HEK293 (cell line): ENCODE measurements around the gene HLA-DQB2.

Experiments
- CTCF ChIA-PET: fragments of 350-600 bp; formaldehyde crosslinking; extraction: SDS; loops from one replicate; lab custom pipeline; 2021; ENCODE audit warnings: antibody characterized with exemption; lab: Yijun Ruan, JAX
- POLR2A ChIA-PET: fragments of 300-600 bp; formaldehyde crosslinking; extraction: SDS; loops from one replicate; lab custom pipeline; 2020; ENCODE audit warnings: antibody characterized with exemption, inconsistent platforms; lab: Yijun Ruan, JAX
- H3K27ac ChIP-seq: fragments of 200-500 bp; sonication (Bioruptor generic); 2 replicates; pipeline ENCODE4 v1.5.1; 2014; ENCODE audit warnings: low read depth, low read length, control low read depth, inconsistent platforms; ENCODE audit errors: extremely low read depth
- H3K36me3 ChIP-seq, 2 experiments: fragments of 200-500 bp in 1 of 2; sonication (Bioruptor generic) in 1 of 2; 1 replicate in 1 of 2; 2 replicates in 1 of 2; pipeline ENCODE4 v1.5.1; 2014 to 2017; ENCODE audit warnings: inconsistent platforms in 2 of 2, low read length in 2 of 2; ENCODE audit not compliant: control insufficient read depth in 2 of 2, insufficient read depth in 1 of 2
- H3K4me1 ChIP-seq: fragments of 200-500 bp; sonication (Bioruptor generic); 2 replicates; pipeline ENCODE4 v1.5.1; 2014; ENCODE audit warnings: mild to moderate bottlenecking, low read length, inconsistent platforms; ENCODE audit not compliant: control insufficient read depth, insufficient read depth
- H3K4me3 ChIP-seq: 2 replicates; pipeline ENCODE4 v1.5.1; 2011; ENCODE audit warnings: low read depth, mild to moderate bottlenecking, control low read depth, low read length, moderate library complexity
- H3K9me3 ChIP-seq: fragments of 200-500 bp; sonication (Bioruptor generic); 2 replicates; pipeline ENCODE4 v1.5.1; 2014; ENCODE audit warnings: low read depth, low read length, inconsistent platforms; ENCODE audit not compliant: control insufficient read depth, insufficient read depth
- YY2 ChIP-seq: fragments of 450-650 bp; formaldehyde crosslinking; IDR thresholded peaks from 2 replicates; pipeline ENCODE4 v1.5.1; 2016; ENCODE audit warnings: missing biosample characterization, missing genetic modification characterization
- ZBTB48 ChIP-seq: fragments of 450-650 bp; formaldehyde crosslinking; IDR thresholded peaks from 2 replicates; pipeline ENCODE4 v1.5.1; 2016; ENCODE audit warnings: missing biosample characterization, missing genetic modification characterization
- ZBTB8A ChIP-seq: fragments of 450-650 bp; formaldehyde crosslinking; IDR thresholded peaks from 2 replicates; pipeline ENCODE4 v1.5.1; 2016; ENCODE audit warnings: missing biosample characterization, missing genetic modification characterization
- ZFP37 ChIP-seq: fragments of 450-650 bp; formaldehyde crosslinking; IDR thresholded peaks from 2 replicates; pipeline ENCODE4 v1.5.1; 2016; ENCODE audit warnings: missing biosample characterization, missing genetic modification characterization
- ZNF114 ChIP-seq: fragments of 450-650 bp; formaldehyde crosslinking; IDR thresholded peaks from 2 replicates; pipeline ENCODE4 v1.5.0; 2017; ENCODE audit warnings: missing biosample characterization, missing genetic modification characterization
- ZNF138 ChIP-seq: fragments of 450-650 bp; formaldehyde crosslinking; IDR thresholded peaks from 2 replicates; pipeline ENCODE4 v1.5.1; 2016; ENCODE audit warnings: missing biosample characterization, missing genetic modification characterization, borderline replicate concordance
- ZNF146 ChIP-seq: fragments of 450-650 bp; formaldehyde crosslinking; IDR thresholded peaks from 2 replicates; pipeline ENCODE4 v1.5.1; 2016; ENCODE audit warnings: missing biosample characterization, missing genetic modification characterization
- ZNF169 ChIP-seq: fragments of 450-650 bp; formaldehyde crosslinking; IDR thresholded peaks from 2 replicates; pipeline ENCODE4 v1.5.1; 2016; ENCODE audit warnings: missing biosample characterization, missing genetic modification characterization
- ZNF184 ChIP-seq: fragments of 450-650 bp; IDR thresholded peaks from 2 replicates; pipeline ENCODE4 v1.5.1; 2018; ENCODE audit warnings: missing biosample characterization, mild to moderate bottlenecking, missing genetic modification characterization
- ZNF211 ChIP-seq: fragments of 450-650 bp; formaldehyde crosslinking; IDR thresholded peaks from 2 replicates; pipeline ENCODE4 v1.5.1; 2016; ENCODE audit warnings: low read depth, missing biosample characterization, missing genetic modification characterization
- ZNF239 ChIP-seq: fragments of 450-650 bp; formaldehyde crosslinking; IDR thresholded peaks from 2 replicates; pipeline ENCODE4 v1.5.1; 2016; ENCODE audit warnings: missing biosample characterization, missing genetic modification characterization
- ZNF324 ChIP-seq: fragments of 450-650 bp; formaldehyde crosslinking; IDR thresholded peaks from 2 replicates; pipeline ENCODE4 v1.5.1; 2016; ENCODE audit warnings: missing biosample characterization, missing genetic modification characterization
- ZNF354C ChIP-seq: fragments of 450-650 bp; formaldehyde crosslinking; IDR thresholded peaks from 2 replicates; pipeline ENCODE4 v1.5.1; 2016; ENCODE audit warnings: missing biosample characterization, missing genetic modification characterization, low read depth, borderline replicate concordance
- ZNF391 ChIP-seq: fragments of 450-650 bp; formaldehyde crosslinking; IDR thresholded peaks from 2 replicates; pipeline ENCODE4 v1.5.1; 2016; ENCODE audit warnings: low read depth, missing biosample characterization, missing genetic modification characterization, borderline replicate concordance
- ZNF423 ChIP-seq: fragments of 450-650 bp; formaldehyde crosslinking; IDR thresholded peaks from 2 replicates; pipeline ENCODE4 v1.5.1; 2016; ENCODE audit warnings: missing biosample characterization, missing genetic modification characterization
- ZNF621 ChIP-seq: fragments of 450-650 bp; formaldehyde crosslinking; IDR thresholded peaks from 2 replicates; pipeline ENCODE4 v1.5.1; 2017; ENCODE audit warnings: missing biosample characterization, missing genetic modification characterization
- ZNF654 ChIP-seq: fragments of 450-650 bp; formaldehyde crosslinking; IDR thresholded peaks from 2 replicates; pipeline ENCODE4 v1.5.1; 2016; ENCODE audit warnings: low read depth, missing biosample characterization, missing genetic modification characterization
- ZNF664 ChIP-seq: fragments of 450-650 bp; formaldehyde crosslinking; IDR thresholded peaks from 2 replicates; pipeline ENCODE4 v1.5.1; 2016; ENCODE audit warnings: missing biosample characterization, missing genetic modification characterization
- ZSCAN16 ChIP-seq: fragments of 450-650 bp; formaldehyde crosslinking; IDR thresholded peaks from 2 replicates; pipeline ENCODE4 v1.5.1; 2016; ENCODE audit warnings: missing biosample characterization, missing genetic modification characterization
- TF ChIP-seq, protein P1 (sequence below): fragments of 450-650 bp; formaldehyde crosslinking; IDR thresholded peaks from 2 replicates; pipeline ENCODE4 v1.5.1; 2016; ENCODE audit warnings: missing biosample characterization, missing genetic modification characterization
- TF ChIP-seq, protein P2 (sequence below): fragments of 450-650 bp; formaldehyde crosslinking; IDR thresholded peaks from 2 replicates; pipeline ENCODE4 v1.5.1; 2017; ENCODE audit warnings: missing biosample characterization, mild to moderate bottlenecking, missing genetic modification characterization, moderate library complexity

The HLA-DQB2 gene

DNA sequence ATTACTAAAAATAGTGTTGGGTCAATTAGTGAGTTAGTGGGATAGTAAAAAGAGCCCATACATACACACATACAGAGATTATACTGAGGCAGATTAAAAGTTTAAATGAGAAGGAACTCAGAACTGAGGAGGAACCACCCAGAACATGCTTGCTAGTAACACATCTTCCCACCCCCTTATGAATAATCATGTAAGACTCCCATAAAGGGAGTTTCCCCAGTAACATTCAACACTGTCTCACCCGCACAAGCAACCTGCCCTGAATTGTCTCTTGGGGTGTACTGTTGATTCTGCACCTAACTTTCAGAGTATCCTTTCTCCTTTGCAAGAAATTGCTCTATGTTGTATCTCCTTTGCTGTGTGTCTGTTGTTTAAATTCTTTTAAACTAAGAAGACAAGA, 11.1 kb upstream of the HLA-DQB2 start (continued):
- no peak for TF ChIP-seq YY2 (tag by site-specific recombination)
- TF ChIP-seq, protein P1, sequence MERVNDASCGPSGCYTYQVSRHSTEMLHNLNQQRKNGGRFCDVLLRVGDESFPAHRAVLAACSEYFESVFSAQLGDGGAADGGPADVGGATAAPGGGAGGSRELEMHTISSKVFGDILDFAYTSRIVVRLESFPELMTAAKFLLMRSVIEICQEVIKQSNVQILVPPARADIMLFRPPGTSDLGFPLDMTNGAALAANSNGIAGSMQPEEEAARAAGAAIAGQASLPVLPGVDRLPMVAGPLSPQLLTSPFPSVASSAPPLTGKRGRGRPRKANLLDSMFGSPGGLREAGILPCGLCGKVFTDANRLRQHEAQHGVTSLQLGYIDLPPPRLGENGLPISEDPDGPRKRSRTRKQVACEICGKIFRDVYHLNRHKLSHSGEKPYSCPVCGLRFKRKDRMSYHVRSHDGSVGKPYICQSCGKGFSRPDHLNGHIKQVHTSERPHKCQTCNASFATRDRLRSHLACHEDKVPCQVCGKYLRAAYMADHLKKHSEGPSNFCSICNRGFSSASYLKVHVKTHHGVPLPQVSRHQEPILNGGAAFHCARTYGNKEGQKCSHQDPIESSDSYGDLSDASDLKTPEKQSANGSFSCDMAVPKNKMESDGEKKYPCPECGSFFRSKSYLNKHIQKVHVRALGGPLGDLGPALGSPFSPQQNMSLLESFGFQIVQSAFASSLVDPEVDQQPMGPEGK, result no peak
- no peak for TF ChIP-seq ZNF324
- no peak for TF ChIP-seq ZNF138 (tag by site-specific recombination)
- no peak for TF ChIP-seq ZNF184 (tag by site-specific recombination)
- no peak for TF ChIP-seq ZNF169 (tag by site-specific recombination)
- TF ChIP-seq ZBTB8A (tag by site-specific recombination), result no peak
- no peak for TF ChIP-seq ZNF621
- no peak for TF ChIP-seq ZFP37
- TF ChIP-seq ZNF239 (tag by site-specific recombination), result no peak
- no peak for TF ChIP-seq ZNF114

DNA sequence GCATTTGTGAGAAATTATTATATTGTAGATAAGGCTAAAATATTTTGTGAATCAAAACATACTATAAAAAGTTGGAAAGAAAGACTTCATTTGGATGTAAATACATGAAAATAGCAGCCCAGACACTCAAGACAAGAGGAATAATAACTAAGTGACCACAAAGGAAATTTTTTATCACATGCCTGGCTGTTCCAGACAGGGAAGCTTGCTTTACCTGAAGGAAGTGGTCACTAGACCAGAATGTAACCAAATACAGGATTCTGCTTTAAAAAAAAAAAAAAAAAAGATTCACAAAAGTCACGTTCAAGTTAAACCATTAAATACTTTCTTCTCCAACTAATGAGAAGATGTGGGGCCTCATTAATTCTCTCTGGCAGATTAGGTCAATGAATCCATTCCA, 9.3 kb upstream of the HLA-DQB2 start:
- Histone ChIP-seq H3K9me3 (no peaks in the 10 kb centered on the region), H3K4me1 (no peaks in the 10 kb centered on the region), H3K27ac (no peak overlapping the region), H3K36me3 (no peaks in the 10 kb centered on the region)
- POLR2A ChIA-PET, result no interaction called here
- CTCF ChIA-PET, result interaction anchor here (0.7 to 1.5 kb wide), 3 partner anchors 72 to 842 kb away, joined by 3 to 4 read pairs (median 3); no protein-coding TSS in a partner anchor
- TF ChIP-seq ZNF146 (tag by site-specific recombination), result no peak
- TF ChIP-seq ZNF138 (tag by site-specific recombination), result no peak
- TF ChIP-seq ZBTB8A (tag by site-specific recombination), result no peak
- TF ChIP-seq, all 188 proteins: peak for 0
- no peak overlapping the region for H3K4me3 ChIP-seq

DNA sequence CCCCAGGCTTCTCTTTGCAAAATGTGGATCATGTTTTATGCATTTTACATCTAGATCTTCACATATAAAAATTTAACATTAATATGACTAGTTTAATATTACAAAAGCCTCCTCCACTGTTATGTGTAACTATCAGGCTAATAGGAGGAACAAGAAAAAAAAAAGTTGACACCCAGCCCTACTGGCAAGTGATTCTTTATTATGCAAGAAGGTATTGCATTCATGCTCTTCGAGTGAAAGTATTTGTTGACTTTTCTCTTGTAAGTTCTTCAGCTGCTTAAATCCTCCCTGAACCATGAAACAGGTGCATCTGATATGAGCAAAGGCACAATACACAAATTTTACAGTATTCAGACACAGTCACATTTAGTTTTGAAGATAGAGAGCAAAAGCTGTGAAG, 716 bp upstream of the HLA-DQB2 start:
- no peaks in the 10 kb centered on the region for H3K36me3 ChIP-seq
- TF ChIP-seq ZNF391 (tag by site-specific recombination) (no peak), ZNF354C (tag by site-specific recombination) (no peak), ZNF664 (no peak), ZNF423 (no peak), ZNF211 (tag by site-specific recombination) (no peak), ZSCAN16 (tag by site-specific recombination) (no peak), ZNF654 (no peak), ZBTB48 (no peak)
- TF ChIP-seq, protein P2, sequence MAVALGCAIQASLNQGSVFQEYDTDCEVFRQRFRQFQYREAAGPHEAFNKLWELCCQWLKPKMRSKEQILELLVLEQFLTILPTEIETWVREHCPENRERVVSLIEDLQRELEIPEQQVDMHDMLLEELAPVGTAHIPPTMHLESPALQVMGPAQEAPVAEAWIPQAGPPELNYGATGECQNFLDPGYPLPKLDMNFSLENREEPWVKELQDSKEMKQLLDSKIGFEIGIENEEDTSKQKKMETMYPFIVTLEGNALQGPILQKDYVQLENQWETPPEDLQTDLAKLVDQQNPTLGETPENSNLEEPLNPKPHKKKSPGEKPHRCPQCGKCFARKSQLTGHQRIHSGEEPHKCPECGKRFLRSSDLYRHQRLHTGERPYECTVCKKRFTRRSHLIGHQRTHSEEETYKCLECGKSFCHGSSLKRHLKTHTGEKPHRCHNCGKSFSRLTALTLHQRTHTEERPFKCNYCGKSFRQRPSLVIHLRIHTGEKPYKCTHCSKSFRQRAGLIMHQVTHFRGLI, result no peak
- TF ChIP-seq, all 188 proteins: peak for 0
- Histone ChIP-seq H3K9me3 (no peaks in the 10 kb centered on the region), H3K4me1 (no peaks in the 10 kb centered on the region), H3K27ac (no peak overlapping the region), H3K4me3 (no peak overlapping the region)
- ChIA-PET CTCF (interaction anchor here (0.6 to 1.1 kb wide), 2 partner anchors 351 to 636 kb away, joined by 3 to 7 read pairs; partner anchors contain the start of gene ATF6B), POLR2A (no interaction called here)
